Adrenal gland (tissue), 5 donors: ENCODE results near the gene ETFRF1.

ENCODE experiments used
- POLR2A ChIP-seq, 2 donors: fragments of 450-650 bp; IDR thresholded peaks; one replicate each; pipeline ENCODE4 v1.6.1; 2017; ENCODE audit warnings: antibody characterized with exemption in 2 of 2, mild to moderate bottlenecking in 2 of 2, moderate library complexity in 1 of 2
- TF ChIP-seq, protein P1 (sequence below), 6 experiments: fragments of 450-650 bp in 4 of 6; fragments of 200-600 bp in 2 of 6; sonication (generic) in 1 of 6; IDR thresholded peaks; 1 replicate in 5 of 6; 2 replicates in 1 of 6; pipeline versions ENCODE4 v1.5.1 to v1.8.0; 2016 to 2021; ENCODE audit warnings: antibody characterized with exemption in 6 of 6, mild to moderate bottlenecking in 2 of 6, moderate library complexity in 1 of 6
- donor health status: DM: no; HTN: no; CAD: no.

DNA sequence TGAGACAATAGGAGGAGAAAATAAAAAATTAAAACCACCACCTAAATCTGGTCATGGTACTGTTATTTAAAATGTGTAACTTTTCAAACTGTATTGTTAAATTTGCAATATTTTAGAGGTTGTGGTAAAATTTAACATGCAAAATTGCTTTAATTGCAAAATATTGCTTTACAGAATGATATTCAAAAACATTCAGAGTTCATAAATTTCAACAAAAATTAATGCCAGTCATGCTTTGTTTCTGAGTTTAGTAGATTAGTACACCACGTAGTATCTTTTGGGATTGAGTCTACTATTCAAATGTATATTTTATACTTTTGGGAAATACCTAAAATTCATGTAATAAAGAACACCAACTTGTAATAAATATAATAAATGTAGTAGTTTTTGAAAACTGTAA, 18.3 kb downstream of the ETFRF1 start:
- TF ChIP-seq, protein P1, sequence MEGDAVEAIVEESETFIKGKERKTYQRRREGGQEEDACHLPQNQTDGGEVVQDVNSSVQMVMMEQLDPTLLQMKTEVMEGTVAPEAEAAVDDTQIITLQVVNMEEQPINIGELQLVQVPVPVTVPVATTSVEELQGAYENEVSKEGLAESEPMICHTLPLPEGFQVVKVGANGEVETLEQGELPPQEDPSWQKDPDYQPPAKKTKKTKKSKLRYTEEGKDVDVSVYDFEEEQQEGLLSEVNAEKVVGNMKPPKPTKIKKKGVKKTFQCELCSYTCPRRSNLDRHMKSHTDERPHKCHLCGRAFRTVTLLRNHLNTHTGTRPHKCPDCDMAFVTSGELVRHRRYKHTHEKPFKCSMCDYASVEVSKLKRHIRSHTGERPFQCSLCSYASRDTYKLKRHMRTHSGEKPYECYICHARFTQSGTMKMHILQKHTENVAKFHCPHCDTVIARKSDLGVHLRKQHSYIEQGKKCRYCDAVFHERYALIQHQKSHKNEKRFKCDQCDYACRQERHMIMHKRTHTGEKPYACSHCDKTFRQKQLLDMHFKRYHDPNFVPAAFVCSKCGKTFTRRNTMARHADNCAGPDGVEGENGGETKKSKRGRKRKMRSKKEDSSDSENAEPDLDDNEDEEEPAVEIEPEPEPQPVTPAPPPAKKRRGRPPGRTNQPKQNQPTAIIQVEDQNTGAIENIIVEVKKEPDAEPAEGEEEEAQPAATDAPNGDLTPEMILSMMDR (IDR thresholded peaks at IDR 0.05): no peak
- no peak for TF ChIP-seq POLR2A (IDR thresholded peaks at IDR 0.05)
